Measurements from ENCODE around the gene MSANTD7. TPM values are rescaled to one million over a fixed set of nuclear protein-coding genes. Genes with fewer than 3 reads are reported as not detected.

MSANTD7 gene
- total RNA-seq, 1 experiment from 2014 or later: 23.1 TPM

DNA sequence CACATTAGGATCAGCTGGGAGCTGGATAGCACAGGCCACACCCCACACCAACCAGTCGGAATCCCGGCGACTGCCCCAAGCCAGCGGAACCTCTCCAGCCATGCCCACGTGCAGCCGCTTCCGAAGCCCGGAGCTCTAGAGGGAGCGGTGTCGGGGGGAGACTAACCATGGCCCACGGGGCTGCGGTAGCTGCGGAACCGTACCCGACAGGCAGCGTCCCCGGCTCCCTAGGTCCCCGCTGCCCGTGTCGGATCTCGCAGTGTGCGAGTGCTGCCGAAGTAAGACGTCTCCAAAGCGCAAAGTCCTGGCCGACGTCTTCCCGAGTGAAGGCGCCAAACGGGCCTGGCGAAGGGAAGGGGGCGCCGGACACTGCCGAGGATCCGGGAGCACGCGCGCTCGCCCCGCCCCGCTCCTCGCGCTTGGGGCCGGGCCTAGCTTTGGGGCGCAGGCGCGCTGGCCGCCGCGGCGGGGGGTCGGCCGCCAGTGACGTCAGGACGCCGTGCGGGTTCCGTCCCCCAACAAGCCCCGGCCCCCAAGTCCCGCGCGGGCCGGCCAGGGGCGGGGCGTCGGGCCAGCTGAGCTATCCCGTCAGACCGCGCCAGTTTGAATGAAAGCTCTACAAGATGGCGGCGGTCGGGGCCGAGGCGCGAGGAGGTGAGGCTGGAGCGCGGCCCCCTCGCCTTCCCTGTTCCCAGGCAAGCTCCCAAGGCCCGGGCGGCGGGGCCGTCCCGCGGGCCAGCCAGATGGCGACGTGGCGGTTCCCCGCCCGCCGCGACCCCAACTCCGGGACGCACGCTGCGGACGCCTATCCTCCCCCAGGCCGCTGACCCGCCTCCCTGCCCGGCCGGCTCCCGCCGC is 40.4 kb downstream of the MSANTD7 start, which contains the start of gene SUV39H2:
SUV39H2 (plus strand) TSS at position 601 of the 858 bp plus-strand sequence; CDS start at position 624, 23 bp downstream.
- Histone ChIP-seq H3K27ac (ENCODE audit: insufficient read length, low read depth, low read length) (peak within 1 kb of the TSS; percentile 48), H3K27me3 (ENCODE audit: insufficient read depth, low read length) (no peaks in the 10 kb centered on the region), H3K4me1 (ENCODE audit: insufficient read depth, low read length) (peaks cover 9% of the 10 kb centered on the region; the same call in 1 of the 2 replicates), H2AFZ (ENCODE audit: low read length) (no peak within 1 kb of the TSS), H2BK5ac (ENCODE audit: insufficient read length, low read length) (peak within 1 kb of the TSS; percentile 36), H3T11ph (ENCODE audit: low read length) (no peak within 1 kb of the TSS), H4K8ac (replicated peaks; ENCODE audit: insufficient read length, low read depth, low read length) (no peak within 1 kb of the TSS), H3K9me3 (ENCODE audit: control insufficient read depth, low read depth, low read length) (no peaks in the 10 kb centered on the region), H3K23ac (ENCODE audit: insufficient read length, low read depth, low read length) (no peak within 1 kb of the TSS), H4K5ac (ENCODE audit: insufficient read length, low read depth, low read length) (no peak within 1 kb of the TSS), H2BK15ac (ENCODE audit: low read depth, low read length) (no peak within 1 kb of the TSS; the same call in 1 of the 2 replicates), H2AK5ac (ENCODE audit: insufficient read length, low read length) (no peak within 1 kb of the TSS), H3K56ac (ENCODE audit: insufficient read length, low read depth, low read length) (no peak within 1 kb of the TSS), H3K79me2 (ENCODE audit: insufficient read depth, low read length) (peaks cover 27% of the 10 kb centered on the region; the same call in 1 of the 2 replicates), H2BK120ac (ENCODE audit: low read depth, low read length, poor library complexity, severe bottlenecking) (no peak within 1 kb of the TSS), H3K9ac (ENCODE audit: extremely low read depth, insufficient read length, low read length) (peak within 1 kb of the TSS; percentile 90), H3K4ac (ENCODE audit: low read depth, low read length) (peak within 1 kb of the TSS; percentile 45; the same call in 1 of the 2 replicates), H4K20me1 (ENCODE audit: control insufficient read depth, insufficient read depth, insufficient read length) (no peaks in the 10 kb centered on the region), H3K14ac (ENCODE audit: insufficient read depth, low read length) (peak within 1 kb of the TSS; percentile 98), H3K18ac (ENCODE audit: insufficient read length, low read depth, low read length) (peak within 1 kb of the TSS; percentile 49), H3K4me2 (ENCODE audit: insufficient read depth, insufficient read length, low read length) (peak within 1 kb of the TSS; percentile 93), H2BK12ac (ENCODE audit: insufficient read length, low read depth, low read length) (no peak within 1 kb of the TSS), H2BK20ac (ENCODE audit: low read depth, low read length, poor library complexity, severe bottlenecking) (no peak within 1 kb of the TSS), H3K23me2 (ENCODE audit: insufficient read length, low read depth, low read length, poor library complexity, severe bottlenecking) (peaks cover 4% of the 10 kb centered on the region), H3K79me1 (ENCODE audit: insufficient read depth, low read depth, low read length, poor library complexity, severe bottlenecking) (no peaks in the 10 kb centered on the region), H4K91ac (ENCODE audit: insufficient read length, low read depth, low read length) (peak within 1 kb of the TSS; percentile 78)
- H3K9me3 Mint-ChIP-seq: no peaks in the 10 kb centered on the region; a peak in 1 of 5 replicates
- H3K36me3 Mint-ChIP-seq (ENCODE audit: insufficient read depth in 1 of 3, low read depth in 3 of 3): peaks cover 12 to 17% (median 16%) of the 10 kb centered on the region in 3 experiments; a peak in 6 of 7 replicates
- peaks cover 37 to 44% of the 10 kb centered on the region in 2 experiments for H3K4me1 Mint-ChIP-seq
- H3K4me3 Mint-ChIP-seq: peak within 1 kb of the TSS; percentile 99
- TF ChIP-seq, protein P1, sequence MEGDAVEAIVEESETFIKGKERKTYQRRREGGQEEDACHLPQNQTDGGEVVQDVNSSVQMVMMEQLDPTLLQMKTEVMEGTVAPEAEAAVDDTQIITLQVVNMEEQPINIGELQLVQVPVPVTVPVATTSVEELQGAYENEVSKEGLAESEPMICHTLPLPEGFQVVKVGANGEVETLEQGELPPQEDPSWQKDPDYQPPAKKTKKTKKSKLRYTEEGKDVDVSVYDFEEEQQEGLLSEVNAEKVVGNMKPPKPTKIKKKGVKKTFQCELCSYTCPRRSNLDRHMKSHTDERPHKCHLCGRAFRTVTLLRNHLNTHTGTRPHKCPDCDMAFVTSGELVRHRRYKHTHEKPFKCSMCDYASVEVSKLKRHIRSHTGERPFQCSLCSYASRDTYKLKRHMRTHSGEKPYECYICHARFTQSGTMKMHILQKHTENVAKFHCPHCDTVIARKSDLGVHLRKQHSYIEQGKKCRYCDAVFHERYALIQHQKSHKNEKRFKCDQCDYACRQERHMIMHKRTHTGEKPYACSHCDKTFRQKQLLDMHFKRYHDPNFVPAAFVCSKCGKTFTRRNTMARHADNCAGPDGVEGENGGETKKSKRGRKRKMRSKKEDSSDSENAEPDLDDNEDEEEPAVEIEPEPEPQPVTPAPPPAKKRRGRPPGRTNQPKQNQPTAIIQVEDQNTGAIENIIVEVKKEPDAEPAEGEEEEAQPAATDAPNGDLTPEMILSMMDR (conservative IDR thresholded peaks at IDR 0.05): no peak
- peak within 1 kb of the TSS; percentile 98 to 99 (median 99) for H3K27ac Mint-ChIP-seq
- no peaks in the 10 kb centered on the region for H3K27me3 Mint-ChIP-seq (ENCODE audit: low read depth)
- peak; percentile 96 for DNase-seq
- no CpG with 5 or more reads among the region's 102 CpGs for WGBS (ENCODE audit: extremely low coverage, insufficient read length, low lambda C conversion rate)
